CD4-positive, alpha-beta memory T cell (primary cell): ENCODE measurements around the gene PGS1. TPM values are rescaled to one million over a fixed set of nuclear protein-coding genes. Genes with fewer than 3 reads are reported as not detected.

Experiments used
- CTCF ChIA-PET: fragments of 350-600 bp; sonication (Branson Sonifier 250); formaldehyde crosslinking; loops from one replicate; lab custom pipeline; 2021; ENCODE audit warnings: inconsistent platforms; ENCODE audit not compliant: partially characterized antibody; lab: Charles Lee
- POLR2A ChIA-PET: fragments of 350-600 bp; sonication (Branson Sonifier 250); formaldehyde crosslinking; loops from one replicate; lab custom pipeline; 2021; ENCODE audit not compliant: partially characterized antibody; lab: Charles Lee
- DNase-seq, 5 donors: peaks; one replicate each; pipeline versions ENCODE4 v3.0.0 to v3.0.0-alpha.2; 2020 to 2022; ENCODE audit warnings: mixed read lengths in 1 of 5
- H3K27ac ChIP-seq: one replicate; pipeline ENCODE4 v1.7.0; 2013; ENCODE audit warnings: low read depth, low read length
- H3K27me3 ChIP-seq: 2 replicates; pipeline ENCODE4 v1.7.0; 2013; ENCODE audit warnings: mild to moderate bottlenecking, low read length, moderate library complexity; ENCODE audit not compliant: insufficient read depth
- H3K36me3 ChIP-seq: 2 replicates; pipeline ENCODE4 v1.7.0; 2013; ENCODE audit warnings: mild to moderate bottlenecking, low read length, moderate library complexity; ENCODE audit not compliant: insufficient read depth
- H3K4me1 ChIP-seq: 2 replicates; pipeline ENCODE4 v1.7.0; 2013; ENCODE audit warnings: mild to moderate bottlenecking, low read length, moderate library complexity; ENCODE audit not compliant: insufficient read depth
- H3K4me3 ChIP-seq, 2 donors: one replicate each; pipeline ENCODE4 v1.7.0; 2013; ENCODE audit warnings: low read length in 2 of 2, mild to moderate bottlenecking in 1 of 2
- H3K9me3 ChIP-seq, 2 donors: one replicate each; pipeline ENCODE4 v1.7.0; 2013; ENCODE audit warnings: low read length in 2 of 2, control low read depth in 1 of 2; ENCODE audit not compliant: control insufficient read depth in 1 of 2
- H3K27ac Mint-ChIP-seq, 7 donors: one replicate each; pipeline ENCODE4 v1.8.0; 2020 to 2021; ENCODE audit warnings: mixed read lengths in 7 of 7, mild to moderate bottlenecking in 6 of 7, inconsistent platforms in 3 of 7, moderate library complexity in 3 of 7
- H3K27me3 Mint-ChIP-seq, 2 donors: one replicate each; pipeline ENCODE4 v1.8.0; 2020 to 2021; ENCODE audit warnings: mixed read lengths in 2 of 2
- H3K36me3 Mint-ChIP-seq, 2 donors: one replicate each; pipeline ENCODE4 v1.8.0; 2020 to 2021; ENCODE audit warnings: mixed read lengths in 2 of 2, inconsistent platforms in 1 of 2, mild to moderate bottlenecking in 1 of 2
- H3K4me1 Mint-ChIP-seq, 4 donors: one replicate each; pipeline ENCODE4 v1.8.0; 2020 to 2021; ENCODE audit warnings: mixed read lengths in 4 of 4, mild to moderate bottlenecking in 1 of 4
- H3K4me3 Mint-ChIP-seq, 8 donors: one replicate each; pipeline ENCODE4 v1.8.0; 2020 to 2021; ENCODE audit warnings: mixed read lengths in 8 of 8, mild to moderate bottlenecking in 7 of 8, moderate library complexity in 6 of 8, inconsistent platforms in 3 of 8
- H3K9me3 Mint-ChIP-seq, 8 donors: one replicate each; pipeline ENCODE4 v1.8.0; 2020 to 2021; ENCODE audit warnings: mixed read lengths in 8 of 8, mild to moderate bottlenecking in 5 of 8, inconsistent platforms in 3 of 8, moderate library complexity in 1 of 8
- intact Hi-C: fragments of 100-400 bp; cut with micrococcal nuclease; formaldehyde crosslinking; loops from one replicate; pipeline ENCODE4 v1.15.1; 2023
- polyA plus RNA-seq, 2 donors: library from polyadenylated mRNA; unstranded; fragments of 300-500 nt; fragmentation: Illumina TruSeq; gene quantifications; one replicate each; pipeline ENCODE4 v1.2.3, GENCODE V29; 2021
- total RNA-seq, 2 experiments: library from RNA; stranded (reverse); gene quantifications; one replicate each; pipeline ENCODE4 v1.2.3, GENCODE V29; 2021

Gene PGS1
- total and polyA plus RNA-seq, 4 experiments from 2014 or later, result 33.9 to 84.8 (median 60.5) TPM

- Histone ChIP-seq H3K4me1 (peaks cover 14% of the 10 kb centered on the region), H3K9me3 (no peaks in the 10 kb centered on the region), H3K27me3 (no peaks in the 10 kb centered on the region), H3K4me3 (no peak overlapping the region), H3K27ac (no peak overlapping the region), H3K36me3 (no peaks in the 10 kb centered on the region)
- Mint-ChIP-seq H3K27ac (no peak overlapping the region), H3K4me1 (peaks cover 5 to 13% (median 7%) of the 10 kb centered on the region in 4 donors), H3K27me3 (peaks cover 0 to 2% of the 10 kb centered on the region in 2 donors), H3K36me3 (peaks cover 0 to 5% of the 10 kb centered on the region in 2 donors), H3K9me3 (no peaks in the 10 kb centered on the region), H3K4me3 (no peak overlapping the region)
- DNase-seq, result no peak
- intact Hi-C loops, result no loop called here
- ChIA-PET POLR2A (no interaction called here), CTCF (interaction anchor here (1.1 kb wide), 1 partner anchor 12 kb away, joined by 3 read pairs; no protein-coding TSS in a partner anchor)
Measured at GRCh38 chr17:78374631-78375274, 3.7 kb upstream of the PGS1 start.

- peaks cover 0 to 2% of the 10 kb centered on the region in 2 donors for H3K27me3 Mint-ChIP-seq
Measured at GRCh38 chr17:78375401-78376151, 2.9 kb upstream of the PGS1 start.

GRCh38 chr17:78376161-78376560, 2.3 kb upstream of the PGS1 start:
- no peak overlapping the region for H3K27ac ChIP-seq
- H3K27me3 ChIP-seq, result no peaks in the 10 kb centered on the region
- Mint-ChIP-seq H3K4me3 (peak overlapping the region in 3 of 8 donors; percentile 5 to 43 (median 24)), H3K27ac (peak overlapping the region in 2 of 7 donors; percentile 65 to 77), H3K4me1 (peaks cover 13 to 27% (median 18%) of the 10 kb centered on the region in 4 donors), H3K9me3 (no peaks in the 10 kb centered on the region), H3K27me3 (peaks cover 0 to 2% of the 10 kb centered on the region in 2 donors), H3K36me3 (peaks cover 5 to 10% of the 10 kb centered on the region in 2 donors)
- intact Hi-C loops, result no loop called here
- ChIA-PET CTCF (interaction anchor here (1.3 kb wide), 1 partner anchor 15 kb away, joined by 8 read pairs; no protein-coding TSS in a partner anchor), POLR2A (interaction anchor here (1.2 kb wide), 1 partner anchor 10 kb away, joined by 3 read pairs; no protein-coding TSS in a partner anchor)
- H3K36me3 ChIP-seq, result no peaks in the 10 kb centered on the region
- H3K4me3 ChIP-seq, result no peak overlapping the region
- no peak for DNase-seq
- H3K9me3 ChIP-seq, result no peaks in the 10 kb centered on the region
- H3K4me1 ChIP-seq, result peaks cover 28% of the 10 kb centered on the region

More at GRCh38 chr17:78375401-78376151, 2.9 kb upstream of the PGS1 start:
- Mint-ChIP-seq H3K27ac (peak overlapping the region in 1 of 7 donors; percentile 77), H3K9me3 (no peaks in the 10 kb centered on the region), H3K36me3 (peaks cover 5 to 10% of the 10 kb centered on the region in 2 donors), H3K4me1 (peaks cover 11 to 21% (median 14%) of the 10 kb centered on the region in 4 donors), H3K4me3 (peak overlapping the region in 1 of 8 donors; percentile 43)
- Histone ChIP-seq H3K9me3 (no peaks in the 10 kb centered on the region), H3K4me1 (peaks cover 22% of the 10 kb centered on the region), H3K27ac (no peak overlapping the region), H3K27me3 (no peaks in the 10 kb centered on the region), H3K4me3 (no peak overlapping the region), H3K36me3 (no peaks in the 10 kb centered on the region)
- ChIA-PET POLR2A (interaction anchor here (1.2 kb wide), 1 partner anchor 10 kb away, joined by 3 read pairs; no protein-coding TSS in a partner anchor), CTCF (interaction anchor here (1.1 to 1.3 kb wide), 2 partner anchors 13 to 15 kb away, joined by 3 to 8 read pairs; no protein-coding TSS in a partner anchor)
- no peak for DNase-seq
- intact Hi-C loops, result no loop called here

GRCh38 chr17:78377858-78378224, 608 bp upstream of the PGS1 start:
- Mint-ChIP-seq H3K4me3 (peak overlapping the region; percentile 72 to 95 (median 82)), H3K36me3 (peaks cover 5 to 20% of the 10 kb centered on the region in 2 donors), H3K9me3 (no peaks in the 10 kb centered on the region), H3K27me3 (peaks cover 0 to 2% of the 10 kb centered on the region in 2 donors), H3K27ac (peak overlapping the region; percentile 52 to 90 (median 81)), H3K4me1 (peaks cover 26 to 43% (median 32%) of the 10 kb centered on the region in 4 donors)
- peak overlapping the region; percentile 63 to 69 for H3K4me3 ChIP-seq
- DNase-seq, result no peak
- H3K4me1 ChIP-seq, result peaks cover 45% of the 10 kb centered on the region
- no peaks in the 10 kb centered on the region for H3K36me3 ChIP-seq
- H3K9me3 ChIP-seq, result no peaks in the 10 kb centered on the region
- H3K27ac ChIP-seq, result peak overlapping the region; percentile 77
- ChIA-PET CTCF (interaction anchor here (0.7 to 1.2 kb wide), 3 partner anchors 15 to 32 kb away, joined by 3 read pairs; no protein-coding TSS in a partner anchor), POLR2A (interaction anchor here (0.6 to 2.2 kb wide), 5 partner anchors 14 to 118 kb away, joined by 3 to 18 read pairs (median 8); partner anchors contain the start of gene SOCS3)
- H3K27me3 ChIP-seq, result no peaks in the 10 kb centered on the region
- intact Hi-C loops, result loop anchor here (2.0 kb wide), 1 partner anchor 17 kb away; the partner anchor contains the start of gene SOCS3

GRCh38 chr17:78379131-78379491, 662 bp downstream of the PGS1 start:
- intact Hi-C loops, result loop anchor here (2.0 kb wide), 1 partner anchor 18 kb away; the partner anchor contains the start of gene SOCS3
- Histone ChIP-seq H3K27ac (peak overlapping the region; percentile 77), H3K4me3 (peak overlapping the region; percentile 63 to 69), H3K4me1 (peaks cover 57% of the 10 kb centered on the region), H3K9me3 (no peaks in the 10 kb centered on the region), H3K36me3 (no peaks in the 10 kb centered on the region), H3K27me3 (no peaks in the 10 kb centered on the region)
- ChIA-PET CTCF (interaction anchor here (1.1 to 1.6 kb wide), 2 partner anchors 91 to 129 kb away, joined by 3 to 6 read pairs; no protein-coding TSS in a partner anchor), POLR2A (interaction anchor here (0.5 to 2.2 kb wide), 7 partner anchors 12 to 65 kb away, joined by 3 to 18 read pairs (median 4); partner anchors contain the start of gene SOCS3)
- no peaks in the 10 kb centered on the region for H3K9me3 Mint-ChIP-seq
- H3K36me3 Mint-ChIP-seq, result peaks cover 5 to 20% of the 10 kb centered on the region in 2 donors
- peaks cover 0 to 2% of the 10 kb centered on the region in 2 donors for H3K27me3 Mint-ChIP-seq
- peak overlapping the region; percentile 72 to 96 (median 94) for H3K4me3 Mint-ChIP-seq
- H3K4me1 Mint-ChIP-seq, result peaks cover 37 to 55% (median 44%) of the 10 kb centered on the region in 4 donors
- DNase-seq, result no peak
- H3K27ac Mint-ChIP-seq, result peak overlapping the region; percentile 84 to 96 (median 93)

GRCh38 chr17:78380370-78380769, 1.9 kb downstream of the PGS1 start:
- H3K4me3 Mint-ChIP-seq, result peak overlapping the region; percentile 72 to 94 (median 84)
- H3K4me3 ChIP-seq, result no peak overlapping the region
- ChIA-PET CTCF (interaction anchor here (1.0 kb wide), 1 partner anchor 129 kb away, joined by 3 read pairs; no protein-coding TSS in a partner anchor), POLR2A (no interaction called here)
- H3K27ac Mint-ChIP-seq, result peak overlapping the region; percentile 84 to 94 (median 92)
- no peaks in the 10 kb centered on the region for H3K9me3 ChIP-seq
- no peaks in the 10 kb centered on the region for H3K9me3 Mint-ChIP-seq
- peaks cover 70% of the 10 kb centered on the region for H3K4me1 ChIP-seq
- H3K27ac ChIP-seq, result peak overlapping the region; percentile 60
- no peaks in the 10 kb centered on the region for H3K27me3 ChIP-seq
- H3K27me3 Mint-ChIP-seq, result peaks cover 0 to 2% of the 10 kb centered on the region in 2 donors
- peaks cover 5 to 22% of the 10 kb centered on the region in 2 donors for H3K36me3 Mint-ChIP-seq
- intact Hi-C loops, result loop anchor here (5.0 kb wide), 1 partner anchor 42 kb away; no protein-coding TSS in a partner anchor
- no peaks in the 10 kb centered on the region for H3K36me3 ChIP-seq
- H3K4me1 Mint-ChIP-seq, result peaks cover 42 to 68% (median 54%) of the 10 kb centered on the region in 4 donors
- no peak for DNase-seq
